Activated T-cell treated with anti-CD3 and anti-CD28 coated beads for 4 hours (primary cell): ENCODE measurements around the gene ANTXRL.
"Not testable (repeated sequence)": the region's sequence is repeated elsewhere in the genome, so short reads cannot be mapped to it uniquely, and the experiment has no call there.

Source experiments
- DNase-seq: peaks from one replicate; pipeline ENCODE4 v3.0.0-alpha.2; 2020

ANTXRL gene

GRCh38 chr10:46310851-46311250, 24.1 kb downstream of the ANTXRL start:
- DNase-seq, result no peak

- DNase-seq, result no peak
These were observed 24.7 kb downstream of the ANTXRL start for GRCh38 chr10:46311501-46311951.

DNA sequence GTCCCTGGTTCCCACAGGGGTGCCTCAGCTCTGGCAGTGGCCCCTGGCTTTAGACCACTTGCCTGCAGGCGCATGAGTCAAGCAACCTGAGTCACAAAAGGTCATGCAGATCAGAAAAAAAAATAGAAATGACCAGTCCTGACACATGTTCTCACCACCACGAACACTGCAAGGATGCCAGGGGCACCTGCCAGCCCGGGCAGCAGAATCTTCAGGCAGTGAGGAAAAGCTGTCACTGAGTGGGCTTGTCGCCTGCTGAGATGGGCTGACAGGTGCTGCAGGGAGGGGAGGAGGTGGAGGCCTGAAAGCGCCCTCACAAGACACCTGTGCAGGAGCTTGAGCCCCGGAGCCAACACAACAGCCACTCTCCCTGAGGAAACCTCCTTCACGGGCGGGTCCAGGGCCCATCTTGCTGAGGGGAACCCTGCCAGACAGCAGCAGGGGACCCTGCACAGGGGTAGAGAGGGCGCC, 25.2 kb downstream of the ANTXRL start:
- DNase-seq, result not testable (repeated sequence)

DNA sequence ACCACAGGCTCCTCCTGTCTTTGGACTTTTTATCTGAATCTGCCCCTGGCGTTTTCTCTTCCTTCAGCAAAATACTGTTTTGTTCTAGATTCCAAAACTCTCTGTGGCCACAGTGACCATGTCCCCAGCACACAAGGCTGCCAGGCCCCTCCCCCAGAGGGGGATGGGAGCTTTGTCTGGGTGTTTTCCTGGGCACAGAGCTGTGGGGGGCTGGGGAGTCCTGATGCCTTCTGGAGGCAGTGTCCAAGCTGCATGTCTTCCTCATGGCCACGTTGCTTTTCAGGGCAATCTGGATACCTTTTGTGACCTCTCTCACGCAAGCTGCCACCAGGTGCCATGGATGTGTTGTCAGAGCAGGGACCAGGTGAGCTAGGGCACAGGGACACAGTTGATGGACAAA, 26.2 kb downstream of the ANTXRL start:
- no peak for DNase-seq

DNA sequence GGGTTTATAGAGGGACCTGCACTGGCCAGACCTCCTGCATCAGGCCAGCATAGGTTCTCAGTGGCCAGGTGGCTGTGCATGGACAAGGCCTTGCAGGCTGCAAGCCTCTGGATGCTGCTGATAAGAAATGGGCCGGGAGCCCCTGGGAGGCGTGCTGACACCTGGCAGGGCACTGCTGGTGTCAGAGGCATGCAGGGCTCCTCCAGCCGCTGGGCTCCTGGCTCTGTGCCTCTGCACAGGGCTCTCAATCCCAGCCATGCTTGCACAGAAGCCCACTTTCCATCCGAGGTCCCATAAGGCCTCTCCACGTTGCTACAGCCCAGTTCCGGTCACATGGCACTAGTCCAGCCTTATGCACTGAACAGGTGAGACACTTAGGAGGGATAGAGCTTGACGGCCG, 27.3 kb downstream of the ANTXRL start:
- no peak for DNase-seq

- DNase-seq, result not testable (repeated sequence)
These were observed 28.5 kb downstream of the ANTXRL start for GRCh38 chr10:46315071-46315860.

- DNase-seq, result no peak
These were observed 30.6 kb downstream of the ANTXRL start for GRCh38 chr10:46317370-46317769.

- DNase-seq, result no peak
These were observed 31.1 kb downstream of the ANTXRL start for GRCh38 chr10:46317889-46318288.

GRCh38 chr10:46318799-46319198, 32.0 kb downstream of the ANTXRL start:
- no peak for DNase-seq

GRCh38 chr10:46319389-46319788, 32.6 kb downstream of the ANTXRL start:
- no peak for DNase-seq

DNA sequence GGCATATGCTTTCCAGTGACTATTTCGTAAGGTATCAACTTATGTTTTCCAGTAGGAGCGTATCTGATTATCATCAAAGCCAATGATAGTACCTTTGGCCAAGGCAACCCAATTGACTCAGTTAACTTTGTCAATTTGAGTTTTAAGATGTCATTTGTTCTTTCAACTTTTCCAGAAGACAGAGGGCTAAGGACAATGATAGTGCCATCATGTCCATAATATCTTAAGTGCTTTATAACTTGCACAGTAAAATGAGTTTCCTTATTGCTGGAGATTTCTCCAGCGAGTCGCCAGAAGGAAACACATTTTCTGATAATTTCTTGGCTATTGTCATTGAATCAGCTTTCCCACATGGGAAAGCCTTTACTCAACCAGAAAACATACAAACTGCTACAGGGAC, 35.0 kb downstream of the ANTXRL start:
- no peak for DNase-seq

- DNase-seq, result no peak
These were observed 36.4 kb downstream of the ANTXRL start for GRCh38 chr10:46323176-46323575.

- DNase-seq, result no peak
These were observed 38.2 kb downstream of the ANTXRL start for GRCh38 chr10:46325021-46325420.

- DNase-seq, result no peak
These were observed 39.3 kb downstream of the ANTXRL start for GRCh38 chr10:46326066-46326465.

DNA sequence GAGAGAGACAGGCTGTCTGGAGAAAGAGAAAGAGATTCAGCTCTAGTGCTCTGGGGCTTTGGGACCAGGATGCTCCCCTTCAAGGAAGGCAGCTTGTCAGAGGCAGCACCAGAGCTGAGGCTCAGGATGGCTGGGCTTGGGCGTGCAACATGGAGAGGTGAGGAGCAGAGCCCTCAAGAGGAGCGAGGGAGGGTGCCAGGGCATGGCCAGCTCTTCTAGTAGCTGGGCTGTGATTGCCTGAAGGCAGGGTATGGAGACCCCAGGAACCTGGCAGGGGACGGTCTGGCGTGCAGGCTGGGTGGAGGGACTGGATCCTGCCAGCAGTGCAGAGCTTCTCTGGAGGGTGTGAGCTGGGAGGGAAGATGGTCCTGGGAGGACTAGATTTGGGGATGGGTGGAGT, 40.2 kb downstream of the ANTXRL start:
- DNase-seq, result no peak

DNA sequence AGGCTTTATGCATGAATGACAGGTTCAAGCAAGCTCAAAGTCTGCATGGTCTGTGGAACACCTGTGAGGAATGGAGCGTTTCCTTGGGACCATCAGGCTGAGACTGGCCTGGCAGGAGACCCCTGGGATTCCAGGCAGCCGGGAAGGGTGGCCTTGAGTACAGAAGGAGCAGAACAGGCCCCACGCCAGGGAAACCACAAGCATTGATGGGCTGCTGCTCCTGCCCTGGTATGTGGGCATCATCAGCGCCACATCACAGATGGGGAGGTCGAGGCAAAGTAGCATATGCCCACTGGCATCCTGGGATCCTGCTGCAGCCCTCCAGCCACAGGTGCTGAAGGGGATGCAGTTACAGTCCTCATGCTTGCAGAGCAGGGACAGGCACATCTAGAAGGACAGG, 40.9 kb downstream of the ANTXRL start:
- no peak for DNase-seq

DNA sequence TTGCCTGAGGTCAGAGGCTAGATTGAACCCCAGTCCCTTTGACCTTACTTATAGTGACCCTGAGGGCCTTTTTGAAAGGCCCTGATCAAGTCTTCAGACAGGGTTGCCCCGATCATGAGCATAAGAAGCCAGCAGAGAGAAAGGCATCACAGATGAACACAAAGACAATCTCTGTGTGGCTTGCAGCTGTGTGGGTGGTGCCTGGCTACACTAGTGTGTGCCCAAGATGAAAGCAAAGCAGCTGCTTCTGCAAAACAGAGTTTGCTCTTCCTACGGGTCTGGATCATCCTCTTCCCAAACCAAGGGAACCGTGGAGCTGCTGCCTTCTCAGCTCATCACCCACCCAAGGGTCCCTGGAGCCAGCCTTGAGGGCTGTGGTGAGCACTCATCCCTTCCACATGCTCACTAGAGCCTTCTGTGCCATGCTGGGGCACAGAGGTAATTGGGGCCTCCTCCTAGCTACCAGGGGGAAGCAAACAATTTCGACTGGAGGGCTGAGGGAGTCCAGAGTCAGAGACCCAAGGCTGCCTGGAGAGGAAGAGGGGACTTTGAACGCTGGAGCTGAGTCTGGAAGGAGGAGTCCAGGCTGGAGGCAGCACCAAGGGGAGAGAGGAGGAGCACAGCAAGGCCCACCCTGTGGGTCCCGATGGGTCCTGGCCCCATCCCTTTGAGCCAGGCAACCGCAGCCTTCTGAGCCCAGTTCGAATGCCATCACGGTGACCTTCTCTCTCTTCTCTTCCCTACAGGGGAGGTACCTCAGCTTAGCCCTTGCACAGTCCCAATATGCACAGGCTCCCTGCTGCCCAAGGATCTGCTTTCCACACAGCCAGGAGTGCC, 42.3 kb downstream of the ANTXRL start:
- DNase-seq, result no peak

GRCh38 chr10:46329690-46330016, 42.9 kb downstream of the ANTXRL start:
- DNase-seq, result no peak

DNA sequence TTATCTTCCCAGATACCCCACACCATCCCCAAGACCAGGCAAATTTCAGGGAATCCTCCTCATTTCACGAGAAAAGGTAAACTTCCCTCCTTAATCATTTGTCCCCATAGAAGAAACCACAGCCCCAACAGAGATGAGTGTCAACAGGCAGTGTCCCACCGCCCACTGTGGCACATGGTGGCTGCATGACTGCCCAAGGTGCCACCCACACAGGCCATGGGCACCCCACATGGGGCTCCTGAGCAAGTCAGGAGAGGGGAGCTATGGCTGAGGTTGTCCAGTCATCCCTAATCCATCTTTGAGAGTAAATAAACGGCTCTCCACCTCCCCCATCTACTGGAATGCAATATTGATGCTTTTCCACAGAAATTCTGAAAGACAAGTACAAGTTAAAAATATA, 44.1 kb downstream of the ANTXRL start:
- no peak for DNase-seq

DNA sequence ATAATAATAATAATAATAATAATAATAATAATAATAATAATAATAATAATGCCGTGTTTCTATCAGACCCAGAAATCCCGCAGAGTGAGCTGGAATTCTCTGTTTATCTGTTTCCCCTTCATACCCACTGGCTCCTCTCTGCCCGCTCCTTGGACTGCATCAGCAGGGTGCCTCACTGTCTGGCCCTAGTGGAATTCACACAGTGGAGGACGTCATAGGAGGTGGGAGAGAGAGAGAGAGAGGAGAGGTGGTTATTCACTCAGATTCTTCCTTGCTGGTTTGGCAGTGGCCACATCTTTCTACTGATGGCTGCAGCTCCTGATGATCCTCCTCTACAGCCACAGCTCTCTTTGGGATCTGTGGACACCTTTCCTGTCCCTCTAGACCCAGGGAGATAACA, 78.7 kb downstream of the ANTXRL start:
- not testable (repeated sequence) for DNase-seq

- not testable (repeated sequence) for DNase-seq
These were observed 80.4 kb downstream of the ANTXRL start for GRCh38 chr10:46367209-46367608.

DNA sequence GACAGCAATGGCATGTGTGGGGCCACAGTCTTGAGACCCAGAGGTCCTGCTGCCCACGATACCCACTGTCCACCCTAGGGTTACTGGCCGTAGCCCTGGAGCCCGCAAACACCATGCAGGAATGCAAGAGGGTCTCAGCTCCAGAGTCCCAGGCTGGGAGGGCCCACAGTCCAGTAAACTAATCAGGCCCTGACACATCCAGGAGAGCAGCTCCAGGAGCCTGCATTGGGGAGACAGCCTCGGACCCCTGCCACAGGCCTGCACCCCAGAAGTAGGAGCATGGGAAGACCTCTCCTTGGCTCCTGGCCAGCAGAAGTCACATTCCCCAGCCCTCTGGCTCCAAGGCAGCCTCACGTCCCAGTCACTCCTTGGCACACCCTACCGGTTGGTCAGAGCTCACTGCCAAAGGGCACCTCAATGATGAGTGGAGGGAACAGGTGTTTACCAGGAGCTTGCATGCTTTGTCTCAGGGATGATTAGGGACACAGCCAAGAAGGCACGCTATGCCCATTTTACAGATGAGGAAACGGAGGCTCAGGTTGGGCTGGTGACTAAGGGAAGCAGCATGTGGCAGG, 81.0 kb downstream of the ANTXRL start:
- not testable (repeated sequence) for DNase-seq

DNA sequence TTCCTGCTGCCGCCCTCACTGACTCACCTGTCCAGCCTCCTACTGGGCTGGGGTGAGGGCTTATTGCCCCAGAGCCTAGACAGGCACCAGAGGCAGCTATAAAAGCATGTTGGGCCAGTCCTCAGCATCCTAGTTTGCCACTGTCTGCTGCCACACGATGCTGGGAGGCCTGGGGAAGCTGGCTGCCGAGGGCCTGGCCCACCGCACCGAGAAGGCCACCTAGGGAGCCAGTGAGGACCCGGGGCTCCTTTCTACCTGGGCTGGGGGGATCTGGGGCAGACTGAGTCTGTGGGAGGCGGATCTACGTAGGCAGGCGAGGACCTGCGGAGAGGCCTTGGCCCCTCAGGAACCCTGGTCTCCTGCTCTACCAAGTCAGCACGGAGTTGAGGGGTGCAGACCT, 82.2 kb downstream of the ANTXRL start:
- not testable (repeated sequence) for DNase-seq

DNA sequence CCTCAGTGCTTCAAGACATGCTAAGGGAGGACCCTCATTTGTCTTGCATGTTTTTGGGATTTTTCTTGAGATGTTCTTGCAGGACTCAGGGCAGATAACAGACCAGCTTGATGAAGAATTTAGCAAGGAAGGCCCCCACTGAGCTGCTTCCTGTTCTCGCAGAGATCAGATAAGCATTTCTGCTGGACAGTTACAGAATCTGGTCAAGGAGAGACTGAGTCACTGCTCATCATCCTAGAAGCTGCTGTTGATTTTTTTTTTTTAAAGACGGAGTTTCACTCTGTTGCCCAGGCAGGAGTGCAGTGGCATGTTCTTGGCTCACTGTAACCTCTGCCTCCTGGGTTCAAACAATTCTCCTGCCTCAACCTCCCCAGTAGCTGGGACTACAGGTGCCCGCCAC, 87.6 kb downstream of the ANTXRL start:
- DNase-seq, result not testable (repeated sequence)
